ENCODE results near the gene RPS21. TPM values are rescaled to one million over a fixed set of nuclear protein-coding genes. Genes with fewer than 3 reads are reported as not detected.

Gene RPS21
- total and polyA plus RNA-seq, 2 of the 4 experiments (the other 2 are of a cell fraction) = 2,710 to 4,298 TPM

GRCh38 chr20:62405981-62406513 is 19.1 kb downstream of the RPS21 start (continued):
- TF ChIP-seq, protein P1, sequence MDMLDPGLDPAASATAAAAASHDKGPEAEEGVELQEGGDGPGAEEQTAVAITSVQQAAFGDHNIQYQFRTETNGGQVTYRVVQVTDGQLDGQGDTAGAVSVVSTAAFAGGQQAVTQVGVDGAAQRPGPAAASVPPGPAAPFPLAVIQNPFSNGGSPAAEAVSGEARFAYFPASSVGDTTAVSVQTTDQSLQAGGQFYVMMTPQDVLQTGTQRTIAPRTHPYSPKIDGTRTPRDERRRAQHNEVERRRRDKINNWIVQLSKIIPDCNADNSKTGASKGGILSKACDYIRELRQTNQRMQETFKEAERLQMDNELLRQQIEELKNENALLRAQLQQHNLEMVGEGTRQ (IDR thresholded peaks at IDR 0.05; ENCODE audit: low read depth, low read length) = no peak
- no peak for TF ChIP-seq CHD1 (IDR thresholded peaks at IDR 0.05; ENCODE audit: low read depth, low read length)
- no peak for TF ChIP-seq SMC3 (IDR thresholded peaks at IDR 0.05; ENCODE audit: low read depth, low read length)
- no peak for TF ChIP-seq RAD21 (IDR thresholded peaks at IDR 0.05; ENCODE audit: low read length)
- no peak for TF ChIP-seq MAFK (IDR thresholded peaks at IDR 0.05; ENCODE audit: low read depth, low read length)
- TF ChIP-seq RCOR1 (IDR thresholded peaks at IDR 0.05; ENCODE audit: insufficient replicate concordance, low read length) = no peak
- no peak for TF ChIP-seq RFX5 (IDR thresholded peaks at IDR 0.05; ENCODE audit: low read depth, low read length)

All from IMR-90 (cell line).